GM18519 (cell line): ENCODE data around the gene FANCE.

ENCODE experiments used
- ATAC-seq: cut with Tn5 transposase; IDR thresholded peaks from one replicate; pipeline ENCODE4 v1.9.1; 2021; ENCODE audit warnings: mild to moderate bottlenecking, moderate library complexity; ENCODE audit not compliant: unreplicated experiment, low FRiP score

Gene FANCE

GRCh38 chr6:35480176-35480575 lies 28.0 kb downstream of the FANCE start:
- no peak for ATAC-seq

GRCh38 chr6:35481226-35481625 lies 29.1 kb downstream of the FANCE start:
- ATAC-seq: no peak

- no peak for ATAC-seq
Measured at GRCh38 chr6:35483062-35483461, 30.9 kb downstream of the FANCE start.

DNA sequence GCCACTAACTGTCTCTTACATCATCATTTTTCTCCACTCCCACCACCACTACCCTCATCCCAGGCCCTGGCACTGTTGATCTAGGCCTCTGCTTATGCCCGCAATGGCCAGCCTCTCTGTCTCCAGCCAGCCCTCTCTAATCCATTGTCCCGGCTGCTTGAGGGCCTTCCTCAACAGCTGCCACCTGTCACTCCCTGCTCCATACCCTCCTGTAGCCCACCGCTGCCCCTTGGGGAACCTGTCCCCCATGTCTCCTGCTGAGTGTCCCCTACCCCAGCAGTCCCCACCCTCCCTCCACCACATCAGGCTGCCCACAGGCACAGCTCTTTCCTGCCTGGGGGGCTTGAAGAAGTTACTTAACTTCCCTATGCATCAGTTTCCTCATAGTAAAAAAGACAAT lies 31.4 kb downstream of the FANCE start:
- no peak for ATAC-seq

GRCh38 chr6:35483893-35484645 lies 31.9 kb downstream of the FANCE start:
- ATAC-seq: no peak

- ATAC-seq: no peak
Measured at GRCh38 chr6:35484921-35485392, 32.8 kb downstream of the FANCE start.

- ATAC-seq: no peak
Measured at GRCh38 chr6:35485402-35485877, 33.3 kb downstream of the FANCE start.

GRCh38 chr6:35486005-35486925 lies 34.1 kb downstream of the FANCE start:
- ATAC-seq: no peak

GRCh38 chr6:35487658-35488516 lies 35.7 kb downstream of the FANCE start:
- no peak for ATAC-seq

DNA sequence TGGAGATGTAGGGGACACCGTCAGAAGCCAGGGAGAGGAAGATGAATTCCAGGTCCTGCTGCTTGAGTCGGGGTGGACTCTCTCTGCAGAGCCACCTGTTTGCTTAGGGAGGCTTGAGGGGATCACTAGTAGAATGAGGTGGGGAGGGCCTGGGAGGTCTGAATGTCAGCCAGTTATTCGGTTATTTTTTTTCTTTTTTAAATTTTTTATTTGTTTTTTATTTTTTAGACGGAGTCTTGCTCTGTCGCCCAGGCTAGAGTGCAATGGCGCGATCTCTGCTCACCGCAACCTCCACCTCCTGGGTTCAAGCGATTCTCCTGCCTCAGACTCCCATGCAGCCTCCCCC lies 36.4 kb downstream of the FANCE start:
- no peak for ATAC-seq

DNA sequence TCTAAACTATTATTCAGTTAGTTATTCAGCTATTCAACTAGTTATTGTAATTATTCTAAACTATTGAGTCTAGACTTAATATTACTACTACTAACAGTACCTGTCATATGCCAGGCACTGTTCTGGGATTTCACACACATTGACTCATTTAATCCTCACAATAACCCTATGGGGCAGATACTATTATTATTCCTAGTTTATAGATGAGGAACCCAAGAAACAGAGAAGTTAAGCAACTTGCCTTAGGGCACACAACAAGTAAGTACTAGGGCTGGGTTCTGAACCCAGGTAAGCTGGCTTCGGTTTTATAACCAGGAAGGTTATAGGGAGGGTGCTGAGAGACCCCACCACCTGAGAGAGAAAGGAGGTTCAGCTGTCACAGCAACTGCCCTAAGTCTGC lies 36.9 kb downstream of the FANCE start:
- ATAC-seq: no peak

DNA sequence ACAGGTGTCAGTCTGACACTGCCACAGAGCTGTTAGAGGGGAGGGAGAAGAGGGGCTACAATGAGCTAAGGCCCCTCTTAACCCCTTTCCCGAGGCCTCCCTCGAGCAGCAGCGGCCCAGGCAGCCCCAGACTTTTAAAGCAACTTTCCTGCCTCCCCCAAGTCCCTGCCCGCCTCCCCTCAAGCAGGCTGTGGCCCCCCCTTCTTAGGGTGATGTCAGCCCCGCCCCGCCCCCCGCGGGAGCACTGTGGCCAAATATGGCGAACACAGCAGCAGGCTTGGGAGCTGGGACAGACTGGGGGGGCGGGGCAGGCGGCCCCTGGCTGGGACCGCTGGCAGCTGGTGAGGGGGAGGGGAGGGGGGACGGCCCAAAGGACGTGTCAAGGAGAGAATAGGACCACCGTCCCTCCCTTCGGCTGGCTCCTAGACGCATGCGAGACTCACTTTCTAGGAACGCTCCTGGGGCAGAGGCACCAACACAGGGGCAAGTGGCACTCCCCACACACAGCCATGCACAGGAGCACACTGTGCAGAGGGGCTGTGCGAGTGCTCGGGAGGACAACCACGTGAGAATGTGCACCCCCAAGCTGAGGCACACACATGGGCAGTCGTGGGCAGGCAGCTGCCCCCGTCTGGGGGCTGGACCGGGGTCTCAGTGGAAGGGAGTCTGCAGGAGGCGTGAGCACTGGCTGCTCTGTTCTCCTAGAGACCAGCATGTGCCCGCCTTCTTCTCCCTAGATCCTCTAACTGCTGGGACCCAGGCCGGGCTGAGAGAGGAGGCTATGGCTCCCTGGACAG lies 38.1 kb downstream of the FANCE start:
- no peak for ATAC-seq

- no peak for ATAC-seq
Measured at GRCh38 chr6:35490821-35491557, 38.9 kb downstream of the FANCE start.

GRCh38 chr6:35491558-35492257 lies 39.6 kb downstream of the FANCE start:
- no peak for ATAC-seq

- no peak for ATAC-seq
Measured at GRCh38 chr6:35492258-35492973, 40.3 kb downstream of the FANCE start.

- no peak for ATAC-seq
Measured at GRCh38 chr6:35492974-35493284, 40.8 kb downstream of the FANCE start.

DNA sequence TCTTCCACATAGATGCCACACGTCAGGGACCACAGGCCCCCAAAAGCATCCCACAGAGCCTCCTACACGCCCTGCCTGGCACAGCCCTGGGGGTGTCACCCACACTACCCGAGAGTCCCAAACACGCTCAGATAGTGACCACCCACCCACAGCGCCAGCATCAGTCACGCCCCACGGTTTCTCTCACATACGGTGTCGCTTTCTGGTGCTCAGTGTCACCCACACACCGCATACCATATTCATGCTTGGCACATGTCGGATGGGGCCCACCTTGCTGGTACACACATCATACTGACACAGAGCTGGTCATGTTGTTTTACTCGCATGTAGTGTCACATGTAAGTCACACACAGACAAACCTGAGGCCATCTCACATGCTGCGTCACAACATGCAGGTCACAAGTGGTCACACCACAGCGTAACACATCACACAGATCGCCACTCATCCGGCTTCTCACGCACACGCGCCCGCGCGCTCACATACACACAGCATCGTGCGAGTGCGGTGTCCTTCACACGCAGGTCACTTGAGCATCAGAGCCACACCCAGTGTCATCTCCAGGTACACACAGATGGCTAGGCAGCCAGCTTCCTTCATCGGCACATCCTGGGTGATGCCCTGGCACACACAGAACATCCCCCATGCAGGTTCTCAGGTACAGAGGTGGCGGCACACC lies 41.3 kb downstream of the FANCE start:
- no peak for ATAC-seq

DNA sequence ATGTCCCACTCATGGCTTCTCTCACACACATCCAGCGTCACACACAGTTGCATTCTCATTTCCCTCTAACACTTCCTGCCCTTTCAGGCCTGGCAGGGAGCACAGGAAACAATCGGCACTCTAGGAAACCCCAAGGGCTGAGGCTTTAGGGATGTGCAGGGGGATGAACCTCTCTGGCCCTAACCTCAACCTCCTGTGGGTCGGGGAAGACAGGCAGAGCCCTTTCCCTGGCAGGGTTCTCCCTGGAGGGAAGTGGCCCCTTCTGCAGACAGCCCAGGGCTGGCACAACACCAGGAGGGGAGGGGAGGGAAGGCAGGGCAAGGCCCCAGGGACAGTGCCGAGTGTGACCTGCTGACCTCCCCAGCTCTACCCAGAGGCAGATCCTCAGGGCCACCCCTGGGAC lies 42.0 kb downstream of the FANCE start:
- no peak for ATAC-seq
